ENCODE data around the gene HOXB2.

The HOXB2 gene

GRCh38 chr17:48546137-48546923, 1.4 kb upstream of the HOXB2 start:
- DNase-seq (ENCODE audit: low read depth): no peak
- TF ChIP-seq, protein P1, sequence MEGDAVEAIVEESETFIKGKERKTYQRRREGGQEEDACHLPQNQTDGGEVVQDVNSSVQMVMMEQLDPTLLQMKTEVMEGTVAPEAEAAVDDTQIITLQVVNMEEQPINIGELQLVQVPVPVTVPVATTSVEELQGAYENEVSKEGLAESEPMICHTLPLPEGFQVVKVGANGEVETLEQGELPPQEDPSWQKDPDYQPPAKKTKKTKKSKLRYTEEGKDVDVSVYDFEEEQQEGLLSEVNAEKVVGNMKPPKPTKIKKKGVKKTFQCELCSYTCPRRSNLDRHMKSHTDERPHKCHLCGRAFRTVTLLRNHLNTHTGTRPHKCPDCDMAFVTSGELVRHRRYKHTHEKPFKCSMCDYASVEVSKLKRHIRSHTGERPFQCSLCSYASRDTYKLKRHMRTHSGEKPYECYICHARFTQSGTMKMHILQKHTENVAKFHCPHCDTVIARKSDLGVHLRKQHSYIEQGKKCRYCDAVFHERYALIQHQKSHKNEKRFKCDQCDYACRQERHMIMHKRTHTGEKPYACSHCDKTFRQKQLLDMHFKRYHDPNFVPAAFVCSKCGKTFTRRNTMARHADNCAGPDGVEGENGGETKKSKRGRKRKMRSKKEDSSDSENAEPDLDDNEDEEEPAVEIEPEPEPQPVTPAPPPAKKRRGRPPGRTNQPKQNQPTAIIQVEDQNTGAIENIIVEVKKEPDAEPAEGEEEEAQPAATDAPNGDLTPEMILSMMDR (conservative IDR thresholded peaks at IDR 0.05; ENCODE audit: low read depth, low read length): no peak
- H3K4me3 ChIP-seq (ENCODE audit: low read depth, low read length): no peak overlapping the region

DNA sequence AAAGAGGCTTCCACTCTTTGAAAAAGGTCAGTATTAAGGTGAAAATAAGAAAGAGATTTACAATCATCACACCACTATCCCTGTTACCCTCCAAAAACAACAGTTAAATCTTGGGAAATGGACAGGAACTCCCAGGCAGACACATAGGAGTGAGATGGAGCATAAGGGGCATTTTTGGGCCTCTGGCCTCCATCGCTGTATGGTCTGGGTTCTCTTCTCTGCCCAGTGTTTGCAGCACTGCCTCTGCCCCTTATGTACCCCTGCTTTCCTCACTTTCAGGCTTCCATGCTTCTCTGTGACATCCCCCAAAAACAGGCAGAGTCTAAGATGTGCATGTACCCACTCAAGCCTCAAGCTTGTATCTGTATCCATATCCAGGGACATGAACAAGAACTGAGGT, 630 bp upstream of the HOXB2 start:
- TF ChIP-seq, protein P1 (conservative IDR thresholded peaks at IDR 0.05; ENCODE audit: low read depth, low read length): no peak
- no peak overlapping the region for H3K4me3 ChIP-seq (ENCODE audit: low read depth, low read length)
- no peak for DNase-seq (ENCODE audit: low read depth)

DNA sequence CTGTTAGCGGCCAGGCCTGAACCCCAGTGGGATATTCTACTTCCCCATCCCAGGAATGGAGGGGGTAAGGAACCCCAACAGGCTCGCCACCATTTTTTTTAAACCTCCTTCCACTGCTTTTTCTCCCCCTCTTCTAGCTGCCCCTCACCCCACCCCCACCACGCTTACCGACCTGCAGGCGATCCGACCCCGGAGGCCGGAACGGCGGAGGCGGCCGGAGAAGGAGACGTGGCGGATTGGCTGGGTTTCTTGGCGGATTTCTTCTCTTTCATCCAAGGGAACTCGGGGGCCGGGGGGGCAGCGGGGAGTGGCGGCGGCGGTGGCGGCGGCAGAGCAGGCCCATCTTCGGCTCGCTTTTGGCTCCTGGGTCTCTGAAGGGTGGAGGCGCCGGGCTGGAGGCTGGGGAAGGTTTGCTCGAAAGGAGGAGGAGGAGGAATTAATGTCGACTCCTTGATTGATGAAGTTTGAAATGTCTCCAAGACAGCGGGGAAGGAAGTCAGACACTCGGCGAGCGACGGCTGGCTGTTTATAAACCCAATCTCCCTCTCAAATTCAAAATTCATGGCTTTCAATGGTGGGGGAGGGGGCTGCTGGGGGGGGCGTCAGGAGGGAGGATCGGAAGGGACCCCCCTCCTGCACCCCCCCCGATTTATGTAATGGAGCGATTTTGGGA, 424 bp downstream of the HOXB2 start:
- H3K4me3 ChIP-seq (ENCODE audit: low read depth, low read length): no peak overlapping the region
- no peak for DNase-seq (ENCODE audit: low read depth)
- TF ChIP-seq, protein P1 (conservative IDR thresholded peaks at IDR 0.05; ENCODE audit: low read depth, low read length): no peak

DNA sequence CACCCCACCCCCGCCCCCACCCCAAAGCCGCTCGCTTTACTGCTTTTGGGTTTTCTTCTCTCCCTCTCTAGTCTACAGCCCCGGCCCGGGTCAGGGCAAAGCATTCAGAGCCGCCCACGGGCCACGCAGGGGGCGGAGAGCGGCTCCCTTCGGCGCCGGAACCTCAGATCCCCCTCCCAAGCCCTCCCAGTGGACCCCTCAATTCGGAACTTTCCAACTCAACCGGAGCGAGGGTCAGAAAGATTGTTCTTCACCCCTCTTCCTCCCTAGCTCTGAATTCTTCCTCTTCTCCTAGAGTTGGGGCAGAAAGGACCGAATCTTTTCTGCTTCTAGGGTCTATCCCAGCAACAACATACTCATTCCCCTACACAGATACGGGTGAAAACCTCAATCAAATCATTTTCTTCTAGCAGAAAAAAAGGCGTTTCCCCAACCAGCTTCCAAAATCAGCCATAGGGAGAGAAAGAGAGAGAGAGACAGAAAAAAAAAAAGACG, 1.0 kb downstream of the HOXB2 start:
- no peak for DNase-seq (ENCODE audit: low read depth)
- TF ChIP-seq, protein P1 (conservative IDR thresholded peaks at IDR 0.05; ENCODE audit: low read depth, low read length): no peak
- no peak overlapping the region for H3K4me3 ChIP-seq (ENCODE audit: low read depth, low read length)

GRCh38 chr17:48543107-48543853, 1.6 kb downstream of the HOXB2 start:
- DNase-seq (ENCODE audit: low read depth): peak; percentile 19
- H3K4me3 ChIP-seq (ENCODE audit: low read depth, low read length): peak overlapping the region; percentile 22
- TF ChIP-seq, protein P1 (conservative IDR thresholded peaks at IDR 0.05; ENCODE audit: low read depth, low read length): no peak

DNA sequence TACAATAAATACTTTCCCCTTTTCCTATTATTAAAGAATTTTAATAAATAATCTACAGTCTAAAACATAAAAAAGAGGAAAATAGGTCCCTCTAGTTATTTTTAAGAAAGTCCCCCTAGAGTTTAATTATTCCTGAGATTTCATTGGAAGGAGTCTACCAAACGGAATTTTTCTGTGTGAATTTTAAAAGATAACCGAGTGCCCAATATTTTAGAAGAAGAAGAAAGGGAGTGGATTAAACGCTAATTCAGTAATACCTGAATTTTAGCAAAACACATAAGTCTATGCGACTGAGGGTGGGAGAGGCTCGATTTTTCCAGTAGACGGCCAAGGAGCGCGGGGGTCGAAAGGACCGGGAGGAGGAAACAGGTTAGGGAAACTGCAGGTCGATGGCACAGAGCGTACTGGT, 2.2 kb downstream of the HOXB2 start:
- no peak for DNase-seq (ENCODE audit: low read depth)
- H3K4me3 ChIP-seq (ENCODE audit: low read depth, low read length): no peak overlapping the region
- TF ChIP-seq, protein P1 (conservative IDR thresholded peaks at IDR 0.05; ENCODE audit: low read depth, low read length): no peak
